K562 (cell line): ENCODE data around the gene FKBP1B. TPM values are rescaled to one million over a fixed set of nuclear protein-coding genes. Genes with fewer than 3 reads are reported as not detected.

Experiments
- ATAC-seq: fragments of 200-7000 bp; cut with Tn5 transposase; 3 replicates; pipeline ENCODE4 v1.9.1; 2020; ENCODE audit warnings: moderate library complexity
- BruUV-seq: library from RNA; stranded (reverse); fragments of 400-500 nt; replicated peaks from 2 replicates; lab custom pipeline; 2021; lab: Mats Ljungman, UMichigan
- CTCF ChIA-PET: fragments of 300-600 bp; formaldehyde crosslinking; extraction: SDS; loops from one replicate; lab custom pipeline; 2021; ENCODE audit warnings: low intra/inter-chr PET ratio; lab: Yijun Ruan, JAX
- POLR2A ChIA-PET: fragments of 300-600, 350-650 bp; sonication (Branson Sonifier 250); formaldehyde crosslinking; extraction: SDS; loops from one replicate; lab custom pipeline; 2021; ENCODE audit warnings: antibody characterized with exemption, inconsistent platforms; lab: Yijun Ruan, JAX
- DNase-seq, 4 experiments: peaks; one replicate each; pipeline versions ENCODE4 v3.0.0 to v3.0.0-alpha.2; 2011 to 2018; ENCODE audit warnings: low spot score in 3 of 4, mixed read lengths in 3 of 4; ENCODE audit errors: extremely low read depth in 1 of 4
- FAIRE-seq: peaks from 2 replicates; lab custom pipeline; 2011; peaks lifted over from hg19 to GRCh38; lab: Jason Lieb, UNC
- H2AFZ ChIP-seq: 2 replicates; pipeline ENCODE4 v1.6.0; 2011; ENCODE audit warnings: low read depth, low read length, control low read depth, inconsistent platforms
- H3K27ac ChIP-seq: fragments of 200-600 bp; 3 replicates; pipeline ENCODE4 v1.8.0; 2011; ENCODE audit warnings: low read depth, mild to moderate bottlenecking, control low read depth, inconsistent platforms, low read length, moderate library complexity, mixed read lengths; ENCODE audit errors: extremely low read depth
- H3K27me3 ChIP-seq, 2 experiments: fragments of 300-600 bp in 1 of 2; 2 replicates in 1 of 2; 3 replicates in 1 of 2; pipeline versions ENCODE4 v1.6.0 to v1.8.0; 2011; ENCODE audit warnings: inconsistent platforms in 2 of 2, low read length in 2 of 2, mild to moderate bottlenecking in 1 of 2, mixed read lengths in 1 of 2, moderate library complexity in 1 of 2; ENCODE audit not compliant: control insufficient read depth in 2 of 2, insufficient read depth in 2 of 2
- H3K36me3 ChIP-seq: fragments of 300-600 bp; 3 replicates; pipeline ENCODE4 v1.8.0; 2011; ENCODE audit warnings: mild to moderate bottlenecking, low read length, inconsistent platforms; ENCODE audit not compliant: control insufficient read depth, insufficient read depth
- H3K4me1 ChIP-seq, 2 experiments: fragments of 200-600 bp in 1 of 2; replicated peaks in 1 of 2; 2 replicates in 1 of 2; 3 replicates in 1 of 2; pipeline versions ENCODE4 v1.5.1 to v1.8.0; 2011; ENCODE audit warnings: inconsistent platforms in 2 of 2, low read length in 2 of 2, mild to moderate bottlenecking in 1 of 2, mixed read lengths in 1 of 2, moderate library complexity in 1 of 2; ENCODE audit not compliant: control insufficient read depth in 2 of 2, insufficient read depth in 2 of 2
- H3K4me2 ChIP-seq: 2 replicates; pipeline ENCODE4 v1.6.1; 2011; ENCODE audit warnings: low read length, control low read depth, inconsistent platforms, mixed read lengths; ENCODE audit not compliant: insufficient read depth
- H3K4me3 ChIP-seq: fragments of 200-600 bp; sonication (generic), shearing (Covaris generic); 2 replicates; pipeline ENCODE4 v1.5.1; 2016; ENCODE audit warnings: control low read depth, inconsistent platforms
- H3K79me2 ChIP-seq: fragments of 200-600 bp; 3 replicates; pipeline ENCODE4 v1.8.0; 2011; ENCODE audit warnings: low read length, inconsistent platforms; ENCODE audit not compliant: control insufficient read depth, insufficient read depth
- H3K9ac ChIP-seq, 2 experiments: 2 replicates each; pipeline versions ENCODE4 v1.6.0 to v1.6.1; 2011; ENCODE audit warnings: low read depth in 2 of 2, low read length in 2 of 2, control low read depth in 1 of 2, inconsistent platforms in 1 of 2, mild to moderate bottlenecking in 1 of 2, mixed read lengths in 1 of 2; ENCODE audit not compliant: insufficient read depth in 1 of 2
- H3K9me1 ChIP-seq: one replicate; pipeline ENCODE4 v1.6.0; 2011; ENCODE audit warnings: inconsistent platforms, mild to moderate bottlenecking, low read length, moderate library complexity; ENCODE audit not compliant: control insufficient read depth, insufficient read depth
- H3K9me3 ChIP-seq: replicated peaks from 2 replicates; pipeline ENCODE4 v1.5.1; 2011; ENCODE audit warnings: low read depth, low read length, inconsistent platforms; ENCODE audit not compliant: control insufficient read depth, insufficient read depth
- H4K20me1 ChIP-seq: replicated peaks from 2 replicates; pipeline ENCODE4 v1.6.1; 2011; ENCODE audit warnings: low read length, inconsistent platforms, mixed read lengths; ENCODE audit not compliant: control insufficient read depth, insufficient read depth
- ARID4B ChIP-seq: sonication (generic); formaldehyde crosslinking; IDR thresholded peaks from 2 replicates; pipeline ENCODE4 v1.8.0; 2022; ENCODE audit warnings: mild to moderate bottlenecking, missing genetic modification reagents
- KLF10 ChIP-seq: fragments of 250-450 bp; sonication (Bioruptor Pico); IDR thresholded peaks from 2 replicates; pipeline ENCODE4 v1.6.1; 2021; ENCODE audit warnings: matching md5 sums
- POLR2G ChIP-seq: fragments of 200-400 bp; formaldehyde crosslinking; IDR thresholded peaks from 2 replicates; pipeline ENCODE4 v1.6.1; 2017; ENCODE audit warnings: low read depth, mild to moderate bottlenecking, antibody characterized with exemption, low read length, moderate library complexity
- SAP30 ChIP-seq: fragments of 200-600 bp; sonication (generic); IDR thresholded peaks from 2 replicates; pipeline ENCODE4 v1.6.1; 2012; ENCODE audit warnings: borderline replicate concordance, low read depth, mild to moderate bottlenecking, moderate library complexity, low read length, control low read depth, inconsistent platforms; ENCODE audit not compliant: insufficient read depth, poor library complexity, severe bottlenecking
- SMARCB1 ChIP-seq: IDR thresholded peaks from 2 replicates; pipeline ENCODE4 v1.6.1; 2011; ENCODE audit warnings: improper control_type of control experiment, low read depth; ENCODE audit not compliant: insufficient read length
- SRSF7 ChIP-seq: fragments of 200-400 bp; formaldehyde crosslinking; optimal IDR thresholded peaks from 2 replicates; pipeline ENCODE3; 2017; ENCODE audit warnings: mild to moderate bottlenecking, low read depth, low read length
- ZNF398 ChIP-seq: fragments of 250-450 bp; sonication (Bioruptor Pico); IDR thresholded peaks from 2 replicates; pipeline ENCODE4 v1.8.0; 2021; ENCODE audit warnings: moderate library complexity, mild to moderate bottlenecking, inconsistent platforms
- ZNF561 ChIP-seq: fragments of 450-650 bp; formaldehyde crosslinking; conservative IDR thresholded peaks from 2 replicates; pipeline ENCODE4 v1.4.0; 2020; ENCODE audit warnings: mild to moderate bottlenecking, moderate library complexity
- WGBS: fragments of 100-300 bp; shearing (Covaris generic); methylation state at CpG from one replicate; pipeline ENCODE4 v1.1.6; 2016; ENCODE audit warnings: low coverage, mixed read lengths; ENCODE audit not compliant: insufficient coverage; ENCODE audit errors: missing lambda C conversion rate; 5-methylcytosine and 5-hydroxymethylcytosine counted together
- in situ Hi-C: fragments of 300-500 bp; cut with MboI; formaldehyde crosslinking; loops from 4 replicates; pipeline ENCODE4 v1.15.0; 2018; ENCODE audit warnings: inconsistent platforms, mixed read lengths
- intact Hi-C: fragments of 100-400 bp; cut with micrococcal nuclease; formaldehyde crosslinking; loops from 2 replicates; pipeline ENCODE4 v1.14.2; 2022
- polyA plus RNA-seq, 8 experiments: library from polyadenylated mRNA; depleted of rRNA in 4 of 8; stranded (reverse) in 5 of 8; unstranded in 3 of 8; fragments of >200 nt; fragmentation: Nextera tagmentation in 2 of 8; fragmentation: Illumina TruSeq in 1 of 8; extraction: Ambion mirVana in 2 of 8; extraction: Trizol in 1 of 8; gene quantifications; 2 replicates each; pipeline versions ENCODE4 v1.2.1 to v1.2.3, GENCODE V29; 2011 to 2014; ENCODE audit warnings: inconsistent platforms in 1 of 8, missing spikeins in 1 of 8
- total RNA-seq, 7 experiments: library from RNA; depleted of rRNA in 6 of 7; stranded (reverse); fragments of >200 nt in 6 of 7; fragmentation: Illumina TruSeq in 2 of 7; extraction: Trizol in 2 of 7; gene quantifications; 2 replicates each; pipeline versions ENCODE4 v1.2.1 to v1.2.3, GENCODE V29; 2011 to 2021; ENCODE audit warnings: low replicate concordance in 1 of 7

The FKBP1B gene
- total and polyA plus RNA-seq, 9 of the 15 experiments (the other 6 are each of a cell fraction or from before 2014, with no cell fraction given) = 0.58 to 9.4 (median 1.6) TPM

GRCh38 chr2:24020244-24020643 is 29.3 kb upstream of the FKBP1B start:
- H3K9me1 ChIP-seq = peaks cover 3% of the 10 kb centered on the region
- H3K27me3 ChIP-seq = no peaks in the 10 kb centered on the region
- peaks cover 32% of the 10 kb centered on the region for H3K36me3 ChIP-seq
- peaks cover 9 to 43% of the 10 kb centered on the region in 2 experiments; a peak in 4 of 5 replicates for H3K4me1 ChIP-seq
- ChIA-PET CTCF (no interaction called here), POLR2A (interaction anchor here (0.7 to 1.4 kb wide), 2 partner anchors 8 to 10 kb away, joined by 3 read pairs; partner anchors contain the start of gene MFSD2B)
- H3K9ac ChIP-seq = no peak overlapping the region
- no peak overlapping the region for H3K4me2 ChIP-seq
- ATAC-seq (no peak), FAIRE-seq (no peak), DNase-seq (no peak)
- no peak overlapping the region for H3K4me3 ChIP-seq
- intact Hi-C loops = loop anchor here (5.0 kb wide), 1 partner anchor 42 kb away; no protein-coding TSS in a partner anchor
- no peak overlapping the region for H2AFZ ChIP-seq
- H3K79me2 ChIP-seq = no peaks in the 10 kb centered on the region
- in situ Hi-C loops = no loop called here
- WGBS = 31% methylated on average over 2 of the region's 4 CpGs
- BruUV-seq = no TSS peak
- no peak for TF ChIP-seq KLF10
- TF ChIP-seq ZNF561 (CRISPR knock-in tag) = no peak
- no peak for TF ChIP-seq SRSF7
- no peak for TF ChIP-seq SMARCB1
- TF ChIP-seq POLR2G = 0 out of 2 replicates have a peak, but pooled peaks have one; percentile 24
- no peak for TF ChIP-seq SAP30
- no peak for TF ChIP-seq ARID4B (CRISPR knock-in tag)
- no peak for TF ChIP-seq ZNF398 (CRISPR knock-in tag)
- H3K9me3 ChIP-seq = no peaks in the 10 kb centered on the region
- no peak overlapping the region for H3K27ac ChIP-seq
- H4K20me1 ChIP-seq = peaks cover 14% of the 10 kb centered on the region
